HG03565 (cell line): ENCODE data around the gene CCDC92B.

Experiments used
- ATAC-seq: cut with Tn5 transposase; IDR thresholded peaks from one replicate; pipeline ENCODE4 v1.9.1; 2021; ENCODE audit warnings: mild to moderate bottlenecking, moderate library complexity; ENCODE audit not compliant: unreplicated experiment

CCDC92B gene

GRCh38 chr17:2779545-2779944, 30.1 kb upstream of the CCDC92B start:
- no peak for ATAC-seq

DNA sequence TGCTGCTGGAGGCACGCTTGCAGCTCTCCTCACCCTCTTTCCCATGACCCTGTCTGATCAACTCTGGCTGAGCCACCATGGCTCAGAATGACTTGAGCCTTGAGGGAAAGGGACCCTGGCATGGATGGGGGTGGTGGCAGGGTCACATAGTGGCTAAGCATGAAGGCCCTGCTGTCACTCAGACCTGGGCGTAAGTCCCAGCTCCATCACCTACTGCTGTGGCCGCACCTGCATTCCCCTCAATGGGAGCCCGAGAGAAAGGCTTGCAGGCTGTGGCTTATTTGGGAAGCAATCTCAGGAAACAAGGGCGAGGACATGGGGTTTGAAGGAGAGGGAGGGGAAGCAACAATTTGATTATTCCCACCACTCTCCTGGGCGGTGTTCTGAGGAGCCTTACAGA, 29.0 kb upstream of the CCDC92B start:
- no peak for ATAC-seq

DNA sequence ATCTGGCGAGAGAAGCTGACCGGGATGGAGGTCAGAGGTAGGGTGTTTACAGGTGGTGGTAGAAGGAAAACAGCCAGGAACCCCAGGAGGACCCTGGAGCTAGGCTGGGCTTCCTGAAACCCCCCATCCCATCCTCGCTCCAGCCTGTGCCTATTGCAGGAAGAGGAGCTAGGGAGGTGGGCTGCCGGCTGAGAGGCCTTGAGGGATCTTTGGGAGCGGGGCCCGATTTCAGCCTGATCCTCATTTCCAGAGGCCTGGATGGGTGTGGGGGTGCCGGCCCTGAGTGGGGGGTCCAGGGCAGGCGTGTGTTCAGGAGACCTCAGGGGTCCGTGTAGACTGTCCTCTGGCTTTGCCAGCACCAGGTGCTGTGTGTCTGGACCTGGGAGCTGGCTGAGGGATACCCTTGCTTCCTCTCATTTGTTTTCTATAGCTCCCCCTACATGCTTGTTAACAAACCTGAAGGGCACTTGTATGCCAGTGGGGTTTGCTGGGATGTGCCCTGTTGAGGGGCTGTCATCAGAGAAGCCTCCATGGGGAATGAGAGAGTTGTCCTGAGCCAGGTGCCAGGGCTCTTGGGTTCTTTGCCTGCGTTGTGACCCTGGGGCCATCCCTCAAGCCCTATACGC, 27.9 kb upstream of the CCDC92B start:
- no peak for ATAC-seq

DNA sequence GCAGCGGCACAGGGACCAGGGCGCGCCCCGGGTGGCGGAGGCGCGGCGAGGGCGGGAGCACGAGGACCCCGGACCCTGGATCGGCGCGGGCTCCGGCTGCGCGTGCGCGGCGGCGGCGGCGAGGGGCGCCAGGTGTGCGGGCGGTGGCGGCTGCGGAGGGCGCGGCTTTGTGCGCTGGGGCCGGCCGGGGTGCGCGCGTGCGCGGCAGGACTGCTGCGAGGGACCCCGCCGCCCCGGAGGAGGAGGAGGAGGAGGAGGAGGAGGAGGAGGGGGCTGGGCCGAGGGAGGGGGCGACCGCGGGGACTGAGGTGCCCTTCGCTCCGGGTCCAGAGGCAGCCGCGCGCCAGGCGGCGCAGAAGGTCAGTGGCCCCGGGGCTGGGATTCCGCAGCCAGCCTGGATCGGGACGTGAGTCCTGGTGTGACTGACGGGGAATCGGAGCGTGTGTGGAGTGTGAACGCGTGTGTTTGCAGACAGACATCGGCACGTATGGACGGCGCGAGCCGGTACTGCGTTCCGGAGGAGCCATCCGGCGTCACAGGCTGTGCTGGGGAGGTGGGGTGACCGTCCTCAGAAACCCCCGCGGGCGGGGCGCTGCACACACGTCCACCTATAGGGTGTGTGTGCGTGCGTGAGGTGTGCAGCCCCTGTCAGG, 27.3 kb upstream of the CCDC92B start:
- ATAC-seq = no peak

DNA sequence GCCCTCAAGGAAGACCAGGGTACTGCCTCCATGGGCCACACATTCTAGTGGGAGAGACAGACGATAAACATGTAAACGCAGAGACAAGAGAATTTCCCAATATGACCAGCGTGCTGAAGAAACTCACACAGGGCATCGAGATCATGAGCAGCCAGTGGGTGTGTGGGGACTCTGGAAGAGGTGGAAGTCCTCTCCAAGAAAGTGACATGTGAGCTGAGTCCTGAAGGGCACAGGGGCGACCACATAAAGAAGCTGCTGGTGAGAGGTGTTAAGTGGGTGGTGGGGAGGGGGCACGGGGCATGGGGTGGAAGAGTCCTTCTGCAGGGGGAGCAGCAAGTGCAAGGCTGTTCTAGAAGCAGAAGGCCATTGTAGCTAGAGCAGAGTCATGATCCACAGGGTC, 25.8 kb upstream of the CCDC92B start:
- no peak for ATAC-seq

DNA sequence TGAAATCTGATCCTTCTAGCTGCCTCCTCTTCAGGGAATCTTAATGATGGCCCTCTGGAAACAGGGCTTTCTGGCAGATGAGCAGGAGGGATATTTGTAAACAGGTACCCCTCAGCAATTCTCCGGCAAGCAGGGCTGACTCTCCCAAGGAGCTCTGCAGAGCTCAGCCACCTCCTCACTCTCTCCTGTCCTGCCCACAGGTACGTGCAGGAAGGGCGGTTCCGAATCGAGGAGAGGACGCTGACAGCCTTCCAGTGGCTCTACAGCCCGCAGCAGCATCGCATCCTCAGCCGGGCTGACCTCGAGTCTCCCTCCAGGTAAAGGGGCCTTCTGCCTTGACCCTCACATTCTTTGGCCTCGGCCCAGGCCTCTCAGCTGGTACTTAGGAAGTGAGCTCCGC, 20.7 kb upstream of the CCDC92B start:
- no peak for ATAC-seq

DNA sequence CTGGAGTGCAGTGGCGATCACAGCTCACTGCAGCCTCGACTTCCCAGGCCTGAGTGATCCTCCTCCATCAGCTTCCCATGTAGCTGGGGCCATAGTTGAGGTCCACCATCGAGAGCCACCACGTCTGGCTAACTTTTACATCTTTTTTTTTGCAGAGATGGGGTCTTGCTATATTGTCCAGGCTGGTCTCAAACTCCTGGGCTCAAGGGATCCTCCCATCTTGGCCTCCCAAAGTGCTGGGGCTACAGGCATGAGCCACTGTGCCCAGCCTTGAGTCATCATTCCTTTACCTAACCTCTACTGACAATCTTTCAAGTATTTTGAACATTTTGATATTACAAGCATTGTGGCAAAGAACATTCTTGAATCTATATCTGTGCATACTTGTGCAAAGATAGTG, 9.4 kb upstream of the CCDC92B start:
- no peak for ATAC-seq

DNA sequence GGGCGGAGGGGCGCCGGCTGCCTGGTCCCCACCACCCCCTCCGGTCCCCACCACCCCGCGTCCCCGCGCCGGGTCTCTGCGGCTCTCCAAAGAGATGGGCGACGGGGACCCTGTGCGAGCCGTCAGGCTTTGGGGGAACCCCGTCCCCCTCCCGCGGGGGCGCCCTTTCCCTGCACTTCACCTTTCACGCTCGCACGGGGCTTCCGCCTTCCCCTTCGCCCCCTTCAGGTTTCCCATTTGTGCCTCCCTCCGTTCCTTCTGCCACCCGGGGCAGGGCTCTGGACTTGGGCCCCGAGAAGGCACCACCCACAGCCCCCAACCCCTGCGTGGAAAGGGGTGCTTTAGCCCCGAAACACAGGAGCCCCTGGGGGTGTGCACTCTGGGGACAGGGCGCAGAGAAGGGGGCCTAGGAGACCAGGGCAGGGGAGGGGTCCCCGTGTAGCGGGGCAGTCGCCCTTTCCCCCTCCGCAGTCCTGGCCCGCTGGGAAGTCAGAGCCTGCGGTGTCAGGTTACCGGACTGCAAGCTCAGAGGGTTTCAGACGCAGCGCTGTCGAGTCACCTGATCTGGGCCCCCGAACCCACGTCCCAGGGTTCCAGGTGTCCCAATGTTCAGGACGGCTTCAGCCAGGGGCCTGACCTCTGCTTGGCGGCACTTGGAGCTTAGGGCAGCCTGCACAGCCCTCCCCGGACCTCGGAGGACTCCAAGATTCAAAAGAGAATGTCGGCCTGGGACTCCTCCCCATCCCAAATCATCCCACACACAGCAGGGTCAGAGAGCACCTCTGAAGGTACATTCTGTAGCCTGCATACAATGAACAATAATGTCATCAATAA, 6.7 kb upstream of the CCDC92B start:
- ATAC-seq = no peak

DNA sequence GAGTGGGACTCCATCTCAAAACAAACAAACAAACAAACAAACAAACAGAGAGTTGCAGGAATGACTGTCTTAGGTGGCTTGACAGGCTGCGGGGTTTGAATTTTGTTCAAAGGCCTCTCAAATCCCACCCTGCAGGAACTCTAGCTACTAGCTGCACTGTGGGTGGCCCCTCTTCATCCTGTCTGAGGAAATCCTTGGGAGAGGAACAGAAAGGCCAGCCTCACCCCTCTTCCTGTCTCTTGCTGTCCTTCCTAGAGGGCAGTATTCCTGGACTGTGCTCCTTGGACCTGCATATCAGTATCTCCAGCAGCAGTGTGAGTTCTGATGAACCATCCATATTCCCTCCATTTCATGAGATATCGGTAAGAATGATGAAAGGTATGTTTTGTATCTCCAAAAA, 2.0 kb upstream of the CCDC92B start:
- ATAC-seq = no peak

- no peak for ATAC-seq
Measured at GRCh38 chr17:2750721-2751120, 1.3 kb upstream of the CCDC92B start.

- ATAC-seq = no peak
Measured at GRCh38 chr17:2749784-2750181, 331 bp upstream of the CCDC92B start.

DNA sequence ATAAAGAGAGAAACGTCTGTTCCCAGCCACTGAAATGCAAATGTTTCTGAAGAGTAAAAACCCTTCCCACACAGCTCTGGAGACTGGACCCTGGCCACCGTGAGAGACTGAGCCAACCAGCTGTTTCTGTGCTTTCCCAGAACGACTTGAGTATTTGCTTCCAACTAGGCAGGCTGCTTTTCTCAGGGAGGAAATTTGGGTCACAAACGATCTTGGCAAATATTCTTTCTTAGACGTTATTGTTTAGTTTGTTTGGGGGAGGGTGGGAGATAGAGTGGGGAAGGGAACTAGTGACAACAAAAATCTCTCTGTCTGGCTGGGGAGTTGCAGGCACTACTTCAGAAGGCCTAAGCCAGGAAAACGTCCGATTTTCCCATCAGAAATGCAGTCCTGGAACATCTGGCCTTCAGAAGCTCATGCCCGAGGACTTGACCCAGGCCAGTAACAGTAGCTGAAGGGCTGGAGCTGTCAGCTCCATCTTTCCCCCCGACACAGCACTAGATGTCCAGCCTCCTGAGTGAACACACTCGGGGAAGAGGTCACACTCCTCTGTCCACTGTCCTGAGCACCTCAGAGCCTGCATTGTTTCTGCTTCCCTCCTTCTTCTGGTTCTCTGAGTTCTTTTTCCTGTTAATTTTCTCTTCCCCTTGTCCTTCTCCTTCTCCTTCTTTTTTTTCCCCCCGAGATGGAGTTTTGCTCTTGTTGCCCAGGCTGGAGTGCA, 4.0 kb downstream of the CCDC92B start:
- no peak for ATAC-seq

DNA sequence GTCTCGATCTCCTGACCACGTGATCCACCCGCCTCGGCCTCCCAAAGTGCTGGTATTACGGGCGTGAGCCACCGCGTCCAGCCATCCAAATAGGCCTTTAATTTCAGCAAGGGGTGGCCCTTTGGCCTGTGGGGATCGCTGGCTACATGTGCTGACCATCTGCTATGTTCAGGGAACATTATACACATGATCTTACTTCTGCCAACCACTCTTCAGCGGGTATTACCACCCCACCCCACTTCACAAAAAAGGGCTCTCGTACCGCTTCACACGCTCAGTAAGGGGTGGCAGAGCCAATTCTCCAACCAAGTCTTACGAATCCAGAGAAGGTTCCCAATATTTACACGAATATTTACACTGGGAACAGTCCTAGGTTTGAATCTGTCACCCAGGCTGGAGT, 11.8 kb downstream of the CCDC92B start:
- ATAC-seq = no peak

DNA sequence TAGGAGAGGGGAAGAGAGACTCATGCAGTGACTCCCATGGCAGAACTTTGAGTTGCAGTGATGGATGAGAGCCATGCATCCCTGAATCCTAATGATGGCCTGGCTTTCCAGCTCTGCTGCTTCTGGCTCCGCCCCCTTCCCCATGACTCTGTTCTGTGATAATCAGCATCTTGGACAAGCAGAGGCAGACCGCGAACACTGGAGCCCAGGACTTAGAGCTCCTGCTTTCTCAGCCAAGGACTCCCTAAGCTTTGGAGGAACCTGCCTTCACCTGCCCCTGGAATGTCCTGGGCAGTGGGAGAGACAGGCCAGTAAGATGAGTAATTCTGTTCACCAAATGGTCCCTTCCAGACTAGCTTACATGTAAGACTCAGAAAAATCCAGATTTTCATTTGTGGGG, 12.5 kb downstream of the CCDC92B start:
- ATAC-seq = no peak

DNA sequence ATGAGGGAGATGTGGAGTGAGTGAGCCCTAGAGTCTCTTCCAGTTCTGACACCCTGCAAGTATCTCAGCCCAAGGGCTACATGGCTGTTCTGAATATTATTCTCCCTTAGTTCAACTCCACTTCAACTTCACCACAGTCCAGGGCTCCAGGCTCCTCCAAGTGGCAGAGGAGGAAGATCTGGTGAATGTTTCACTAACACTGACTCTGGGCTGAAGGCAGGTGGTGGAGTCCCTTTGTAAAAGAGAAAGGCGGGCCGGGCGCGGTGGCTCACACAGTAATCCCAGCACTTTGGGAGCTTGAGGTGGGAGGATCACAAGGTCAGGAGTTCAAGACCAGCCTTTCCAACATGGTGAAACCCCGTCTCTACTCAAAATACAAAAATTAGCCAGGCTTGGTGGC, 13.6 kb downstream of the CCDC92B start:
- no peak for ATAC-seq

DNA sequence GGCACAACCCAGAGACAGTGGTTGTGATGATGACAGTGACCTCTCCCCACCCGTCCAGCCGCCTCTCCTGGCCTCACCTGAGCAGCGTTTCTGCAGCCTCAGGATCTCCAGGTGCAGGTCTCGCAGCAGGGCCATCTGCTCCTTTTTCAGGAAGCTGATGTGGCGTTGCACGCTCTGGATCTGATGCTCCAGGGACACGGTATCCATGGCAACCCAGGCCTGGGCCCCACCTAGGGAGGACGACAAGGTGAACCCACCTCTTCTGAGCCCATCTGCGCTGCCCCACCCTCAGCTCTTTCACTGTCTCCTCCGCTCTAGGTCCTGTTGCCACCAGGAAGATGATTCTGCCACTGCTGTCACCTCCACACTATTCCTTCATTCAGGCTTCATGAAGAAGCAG, 14.5 kb downstream of the CCDC92B start:
- ATAC-seq = no peak

- no peak for ATAC-seq
Measured at GRCh38 chr17:2731807-2732206, 17.6 kb downstream of the CCDC92B start.

GRCh38 chr17:2730764-2731353, 18.6 kb downstream of the CCDC92B start:
- no peak for ATAC-seq

- no peak for ATAC-seq
Measured at GRCh38 chr17:2724784-2725164, 24.7 kb downstream of the CCDC92B start.

GRCh38 chr17:2723997-2724783, 25.3 kb downstream of the CCDC92B start:
- no peak for ATAC-seq
